22Rv1 (cell line): ENCODE measurements around the gene TMEM245.

Experiments
- ZFX ChIP-seq: fragments of 450-650 bp; IDR thresholded peaks from 2 replicates; pipeline ENCODE4 v1.6.1; 2017; ENCODE audit warnings: antibody characterized with exemption, borderline replicate concordance
- TF ChIP-seq, protein P1 (sequence below): fragments of 450-650 bp; IDR thresholded peaks from 2 replicates; pipeline ENCODE4 v1.5.1; 2017; ENCODE audit warnings: mild to moderate bottlenecking

DNA sequence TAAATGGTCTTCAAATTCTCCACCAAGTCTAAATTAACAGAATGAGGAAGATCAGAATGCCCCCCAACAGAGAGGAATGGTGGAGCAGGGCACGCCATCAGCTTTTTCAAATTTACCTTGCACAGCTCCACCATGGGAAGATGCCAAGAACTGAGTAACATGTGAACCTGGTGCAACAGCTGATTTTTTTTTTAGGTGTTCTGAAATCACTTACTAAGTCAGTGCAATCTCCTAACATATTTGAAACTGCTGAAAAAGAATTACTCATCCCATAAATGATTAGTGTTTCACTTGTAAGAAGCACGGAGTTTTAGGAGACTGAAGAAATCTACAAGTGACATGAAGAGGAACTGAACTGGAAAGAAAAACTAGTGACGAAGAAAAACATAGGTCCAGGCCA, 5.1 kb downstream of the TMEM245 start:
- TF ChIP-seq, protein P1, sequence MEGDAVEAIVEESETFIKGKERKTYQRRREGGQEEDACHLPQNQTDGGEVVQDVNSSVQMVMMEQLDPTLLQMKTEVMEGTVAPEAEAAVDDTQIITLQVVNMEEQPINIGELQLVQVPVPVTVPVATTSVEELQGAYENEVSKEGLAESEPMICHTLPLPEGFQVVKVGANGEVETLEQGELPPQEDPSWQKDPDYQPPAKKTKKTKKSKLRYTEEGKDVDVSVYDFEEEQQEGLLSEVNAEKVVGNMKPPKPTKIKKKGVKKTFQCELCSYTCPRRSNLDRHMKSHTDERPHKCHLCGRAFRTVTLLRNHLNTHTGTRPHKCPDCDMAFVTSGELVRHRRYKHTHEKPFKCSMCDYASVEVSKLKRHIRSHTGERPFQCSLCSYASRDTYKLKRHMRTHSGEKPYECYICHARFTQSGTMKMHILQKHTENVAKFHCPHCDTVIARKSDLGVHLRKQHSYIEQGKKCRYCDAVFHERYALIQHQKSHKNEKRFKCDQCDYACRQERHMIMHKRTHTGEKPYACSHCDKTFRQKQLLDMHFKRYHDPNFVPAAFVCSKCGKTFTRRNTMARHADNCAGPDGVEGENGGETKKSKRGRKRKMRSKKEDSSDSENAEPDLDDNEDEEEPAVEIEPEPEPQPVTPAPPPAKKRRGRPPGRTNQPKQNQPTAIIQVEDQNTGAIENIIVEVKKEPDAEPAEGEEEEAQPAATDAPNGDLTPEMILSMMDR = no peak
- TF ChIP-seq ZFX = no peak
